ENCODE measurements around the gene FAM193A.
"Not testable (repeated sequence)": the region's sequence is repeated elsewhere in the genome, so short reads cannot be mapped to it uniquely, and the experiment has no call there.

FAM193A gene

DNA sequence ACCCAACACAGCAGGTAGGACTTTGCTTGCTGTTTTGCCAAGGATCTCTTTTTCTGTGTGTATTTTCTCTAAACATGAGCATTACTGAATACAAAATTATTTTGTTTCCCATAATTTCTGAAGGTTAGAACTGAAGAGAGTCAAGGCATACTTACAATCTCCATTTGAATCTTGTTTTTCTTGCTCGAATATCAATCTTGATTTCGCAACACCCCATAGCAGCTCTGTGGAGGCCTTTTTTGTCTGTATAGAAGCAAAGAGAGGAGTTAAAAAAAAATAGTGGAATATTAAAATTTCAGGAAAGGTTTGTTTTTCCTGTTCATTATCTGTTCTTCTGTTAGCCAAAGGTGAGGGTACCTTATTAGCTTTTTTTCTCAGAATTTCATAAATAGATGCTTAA, 126.8 kb downstream of the FAM193A start:
- DNase-seq, result no peak

DNA sequence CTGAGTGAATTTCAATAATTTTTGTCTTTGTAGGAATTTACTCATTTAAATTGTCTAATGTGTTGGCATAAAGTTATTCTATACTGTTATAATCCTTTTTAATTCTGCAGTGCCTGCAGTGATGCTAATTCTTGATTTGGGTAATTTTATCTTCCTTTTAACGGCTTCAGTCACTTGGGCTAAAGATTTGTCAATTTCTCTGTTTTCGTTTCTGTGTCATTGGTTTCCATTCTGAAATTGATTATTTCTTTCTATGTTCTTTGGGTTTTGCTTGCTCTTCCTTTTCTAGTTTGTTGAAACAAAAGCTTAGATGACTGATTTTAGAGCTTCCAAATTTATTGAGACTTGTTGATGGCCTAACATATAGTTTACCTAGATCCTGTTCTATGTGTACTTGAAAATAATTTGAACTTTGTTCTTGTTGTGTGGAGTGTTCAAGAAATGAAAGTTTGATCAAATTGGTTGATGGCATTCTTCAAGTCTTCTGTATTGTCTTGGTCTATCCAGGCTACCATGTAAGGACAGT, 130.3 kb downstream of the FAM193A start:
- no peak for DNase-seq

DNA sequence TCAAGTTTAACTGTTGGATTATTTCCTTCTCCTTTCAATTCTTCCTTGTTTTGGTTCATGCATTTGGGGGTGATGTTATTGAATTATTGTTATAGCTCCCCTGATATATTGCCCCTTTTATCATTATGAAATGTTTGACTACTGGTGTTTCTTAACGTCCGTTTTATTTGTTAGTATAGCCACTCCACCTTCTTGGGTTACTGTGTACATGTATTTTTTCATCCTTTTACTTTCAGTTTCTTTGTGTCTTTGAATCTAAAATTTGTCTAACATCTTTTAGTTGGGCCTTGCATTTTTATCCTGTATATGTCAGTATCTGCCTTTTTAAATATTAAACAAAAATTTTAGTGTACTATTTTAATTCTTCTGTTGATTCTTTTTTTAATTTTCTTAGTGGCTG, 131.0 kb downstream of the FAM193A start:
- DNase-seq, result no peak

DNA sequence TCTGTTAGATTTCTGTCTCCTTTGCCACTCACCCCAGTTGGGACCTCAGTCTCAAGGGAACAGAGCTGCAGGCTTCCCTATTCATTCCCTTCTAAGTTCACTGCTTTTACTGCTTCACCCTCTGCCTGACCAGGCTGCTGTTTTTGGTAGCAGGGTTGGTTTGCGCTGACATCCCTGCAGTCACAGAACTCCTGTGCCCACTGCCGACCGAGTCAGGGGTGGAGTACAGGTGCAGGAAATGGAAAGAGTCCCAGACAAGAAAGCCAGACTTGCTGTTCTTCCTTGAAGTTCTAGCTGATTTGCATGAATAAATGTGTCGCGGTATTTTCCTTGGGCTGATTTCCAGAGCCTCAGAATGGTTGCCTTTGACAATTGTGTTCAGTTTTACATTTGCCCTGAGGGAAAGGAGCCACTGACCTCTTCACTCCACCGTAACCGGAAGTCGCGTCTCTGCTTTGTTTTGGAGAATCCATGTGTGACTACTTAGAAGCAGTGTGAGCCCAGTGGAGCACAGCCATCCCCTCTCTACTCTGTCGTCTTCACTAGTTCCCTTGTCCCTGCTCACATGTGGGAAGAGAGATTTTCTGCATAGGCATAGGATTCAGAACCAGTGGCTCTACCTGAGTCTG, 134.9 kb downstream of the FAM193A start:
- no peak for DNase-seq

DNA sequence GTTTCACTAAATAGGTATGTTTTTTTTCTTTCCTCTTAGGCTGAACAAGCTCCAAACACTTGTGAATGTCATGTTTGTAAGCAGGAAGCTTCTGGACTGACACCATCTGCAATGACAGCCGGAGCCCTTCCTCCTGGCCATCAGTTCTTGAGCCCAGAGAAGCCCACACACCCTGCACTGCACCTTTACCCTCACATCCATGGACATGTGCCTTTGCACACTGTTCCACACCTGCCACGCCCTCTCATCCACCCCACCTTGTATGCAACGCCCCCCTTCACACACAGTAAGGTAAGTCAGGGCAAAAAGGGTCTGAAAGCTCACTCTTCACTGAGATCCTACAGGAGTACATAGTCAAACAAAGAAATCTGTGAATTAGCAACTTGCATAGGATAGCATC, 135.6 kb downstream of the FAM193A start:
- no peak for DNase-seq

GRCh38 chr4:2672700-2673099, 136.3 kb downstream of the FAM193A start:
- DNase-seq, result no peak

- DNase-seq, result no peak
Measured at GRCh38 chr4:2673157-2673556, 136.7 kb downstream of the FAM193A start.

GRCh38 chr4:2679762-2680161, 143.3 kb downstream of the FAM193A start:
- not testable (repeated sequence) for DNase-seq

- no peak for DNase-seq
Measured at GRCh38 chr4:2684486-2684885, 148.0 kb downstream of the FAM193A start.

DNA sequence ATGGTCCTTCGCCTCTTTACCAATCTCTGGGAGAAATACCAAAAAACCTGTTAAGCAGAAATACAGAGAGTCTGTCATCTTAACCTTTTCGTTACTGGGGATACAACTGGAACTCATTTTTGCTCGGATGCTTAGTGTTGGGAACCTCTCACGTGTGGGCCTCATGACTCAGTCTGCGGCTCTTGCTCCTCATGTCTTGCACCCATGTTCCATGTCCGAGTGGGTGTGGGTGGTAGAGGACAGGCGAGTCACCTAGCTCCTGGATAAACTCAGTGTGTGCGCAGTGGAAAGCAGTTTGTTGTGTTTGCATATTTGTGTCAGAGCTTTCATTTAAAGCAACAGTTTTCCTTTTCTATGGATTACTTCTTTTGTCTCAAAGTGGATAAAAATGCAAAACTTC, 149.1 kb downstream of the FAM193A start:
- DNase-seq, result no peak

DNA sequence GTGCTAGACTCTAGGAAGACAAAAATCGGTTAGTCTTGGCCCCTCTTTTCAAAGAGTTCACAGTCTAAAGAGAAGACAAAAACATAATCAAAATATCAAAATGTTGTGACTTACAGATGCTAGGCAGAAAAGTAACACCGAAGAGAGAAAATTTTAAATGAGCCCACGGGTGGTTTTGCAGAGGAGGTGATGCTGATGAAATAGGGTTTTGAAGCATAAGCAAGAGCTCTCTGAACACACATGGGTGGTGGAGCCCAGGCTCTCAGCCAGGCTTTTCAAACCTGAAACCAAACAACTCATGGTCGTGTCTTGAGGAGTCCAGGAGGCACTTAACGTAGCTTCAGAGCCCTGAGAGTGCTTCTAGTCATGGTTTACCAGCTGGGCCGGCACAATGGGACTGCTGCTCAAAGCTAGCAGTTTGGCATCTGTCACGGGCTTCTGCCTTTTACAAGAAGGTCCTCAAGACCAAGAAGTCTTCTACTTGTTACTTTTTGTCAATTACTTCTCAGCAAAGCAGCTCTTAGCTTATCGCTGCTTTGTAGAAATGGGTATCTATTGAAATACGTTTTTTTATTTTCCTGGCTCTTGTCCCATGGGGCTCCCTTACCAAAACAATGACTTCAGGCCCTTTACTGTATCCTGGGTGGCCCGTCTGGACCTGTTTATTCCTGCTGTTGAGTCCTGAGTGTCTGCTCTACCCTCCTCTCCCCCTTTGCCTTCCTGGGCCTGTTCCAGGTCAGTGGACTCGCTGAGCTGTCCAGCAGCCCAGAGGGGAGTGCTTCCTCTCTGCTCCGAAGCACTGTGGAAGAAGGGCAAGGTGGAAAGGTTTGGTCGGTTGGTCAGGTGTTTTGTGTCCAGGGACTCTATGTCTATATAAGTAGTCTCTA, 150.2 kb downstream of the FAM193A start:
- no peak for DNase-seq

- DNase-seq, result no peak
Measured at GRCh38 chr4:2688281-2688680, 151.8 kb downstream of the FAM193A start.

DNA sequence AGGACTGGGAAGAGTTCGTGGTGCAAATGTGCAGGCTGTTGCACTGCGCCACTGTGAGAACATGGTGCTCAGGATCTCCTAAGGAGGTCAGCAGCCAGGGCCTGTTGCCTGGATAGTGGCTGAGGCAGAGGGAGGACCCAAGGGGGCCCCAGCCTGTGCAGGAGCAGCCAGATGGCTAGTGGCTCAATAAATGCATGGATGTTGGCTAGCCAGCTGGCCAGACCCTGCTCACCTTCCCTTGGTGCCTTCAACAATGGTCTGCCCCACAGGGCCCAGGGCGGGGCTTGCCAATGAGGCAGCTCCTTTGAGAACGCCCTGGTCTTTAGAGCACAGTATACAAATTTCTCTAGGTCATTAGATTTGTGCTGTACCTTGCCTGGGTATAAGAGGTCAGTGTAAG, 152.2 kb downstream of the FAM193A start:
- DNase-seq, result no peak

- DNase-seq, result no peak
Measured at GRCh38 chr4:2689114-2689513, 152.7 kb downstream of the FAM193A start.

DNA sequence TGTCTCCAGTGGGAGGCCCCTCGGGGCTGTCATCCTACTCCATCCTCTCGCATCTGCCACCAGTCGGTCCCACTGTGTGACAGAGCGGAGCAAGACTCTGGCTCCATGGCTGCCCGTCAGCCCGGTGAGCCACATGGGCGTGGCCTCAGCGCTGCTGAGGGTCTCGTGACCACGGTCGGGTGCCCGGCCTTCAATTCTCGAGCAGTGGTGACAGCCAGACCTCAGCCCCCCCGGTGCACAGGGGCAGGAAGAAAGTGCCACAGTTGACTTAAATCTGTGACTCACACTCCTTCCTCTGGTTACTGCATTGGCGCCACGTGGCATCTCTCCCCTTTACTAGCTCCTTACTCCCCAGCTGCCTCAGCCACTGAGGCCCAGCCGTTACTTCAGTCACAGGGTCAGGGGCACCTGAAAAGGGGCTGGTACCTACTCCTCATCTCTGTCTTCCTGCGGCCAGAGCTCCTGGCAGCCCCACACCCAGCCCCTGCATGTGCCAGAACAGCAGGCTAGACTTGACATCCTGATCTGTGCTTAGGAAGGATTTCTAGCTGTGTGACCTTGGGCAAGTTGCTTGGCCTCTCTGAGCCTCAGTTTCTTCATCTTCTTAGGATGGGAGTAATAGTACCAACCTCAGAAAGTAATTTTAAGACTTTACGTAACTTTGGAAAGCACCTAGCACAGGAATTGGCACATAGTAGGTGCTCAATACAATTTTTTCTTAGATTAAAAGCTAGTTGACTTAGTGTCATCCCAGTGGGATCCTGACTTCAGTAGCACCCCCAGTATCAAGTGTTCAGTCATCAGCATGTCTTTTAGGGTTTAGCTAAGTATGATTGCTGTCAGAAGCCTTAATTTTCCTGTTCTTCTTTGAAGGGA, 153.6 kb downstream of the FAM193A start:
- DNase-seq, result no peak

DNA sequence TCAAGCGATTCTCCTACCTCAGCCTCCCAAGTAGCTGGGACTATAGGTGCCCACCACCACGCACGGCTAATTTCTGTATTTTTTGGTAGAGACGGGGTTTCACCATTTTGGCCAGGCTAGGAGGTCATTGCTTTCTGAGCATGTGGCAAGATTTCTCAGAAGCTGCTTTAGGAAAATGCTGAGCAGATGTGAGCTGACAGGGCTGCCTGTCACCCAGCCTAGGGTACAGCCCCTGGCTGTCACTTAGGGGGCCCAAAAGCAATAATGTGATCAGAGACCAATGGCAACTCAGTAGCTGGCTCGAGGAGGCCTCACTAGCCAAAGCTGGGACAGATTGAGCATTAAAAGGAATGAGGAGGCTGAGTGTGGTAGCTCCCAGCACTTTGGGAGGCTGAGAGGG, 154.9 kb downstream of the FAM193A start:
- DNase-seq, result no peak

DNA sequence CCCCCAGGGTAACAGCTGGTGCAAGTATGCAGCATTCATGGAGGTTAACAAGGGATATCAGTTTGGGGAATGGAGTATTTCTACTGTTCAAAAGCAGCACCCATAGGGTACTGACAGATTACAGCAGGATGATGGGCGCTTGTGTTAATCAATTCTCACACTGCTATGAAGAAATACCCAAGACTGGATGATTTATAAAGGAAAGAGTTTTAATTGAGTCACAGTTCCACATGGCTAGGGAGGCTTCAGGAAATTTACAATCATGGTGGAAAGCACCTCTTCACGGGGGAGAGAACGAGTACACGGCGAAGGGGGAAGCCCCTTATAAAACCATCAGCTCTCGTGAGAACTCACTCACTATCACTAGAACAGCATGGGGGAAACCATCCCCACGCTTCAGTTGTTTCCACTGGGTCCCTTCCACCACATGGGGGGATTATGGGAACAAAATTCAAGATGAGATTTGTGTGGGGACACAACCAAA, 155.5 kb downstream of the FAM193A start:
- no peak for DNase-seq

GRCh38 chr4:2694691-2695090, 158.2 kb downstream of the FAM193A start:
- no peak for DNase-seq

DNA sequence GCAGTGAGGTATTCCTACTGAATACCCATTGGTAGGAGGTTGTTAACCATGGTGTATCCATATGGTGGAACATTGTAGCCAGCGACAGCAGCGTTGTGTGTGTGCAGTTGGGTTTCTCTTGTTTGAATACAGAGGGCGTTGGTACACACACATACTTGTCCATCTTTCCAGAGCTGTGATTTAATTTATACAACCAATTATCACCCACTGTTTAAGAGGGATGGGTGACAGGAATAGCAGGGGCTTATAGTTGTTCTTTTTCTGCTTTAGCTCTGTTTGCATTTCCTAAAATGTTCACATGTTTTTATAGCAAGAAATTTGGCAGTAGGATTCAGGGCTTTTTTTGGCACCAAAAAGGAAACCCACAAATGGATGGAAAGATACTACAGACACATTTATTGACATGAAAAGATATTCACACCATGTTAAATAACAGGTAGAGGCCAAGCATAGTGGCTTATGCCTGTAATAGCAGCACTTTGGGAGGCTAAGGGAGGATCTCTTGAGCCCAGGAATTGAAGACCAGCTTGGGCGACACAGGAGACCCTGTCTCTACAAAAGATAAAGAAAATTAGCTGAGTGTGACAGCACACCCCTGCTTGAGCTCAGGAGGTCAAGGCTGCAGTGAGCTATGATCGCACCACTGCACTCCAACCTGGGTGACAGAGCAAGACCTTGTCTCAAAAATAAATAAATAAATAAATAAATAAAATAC, 159.1 kb downstream of the FAM193A start:
- DNase-seq, result no peak

- no peak for DNase-seq
Measured at GRCh38 chr4:2696423-2696822, 160.0 kb downstream of the FAM193A start.

DNA sequence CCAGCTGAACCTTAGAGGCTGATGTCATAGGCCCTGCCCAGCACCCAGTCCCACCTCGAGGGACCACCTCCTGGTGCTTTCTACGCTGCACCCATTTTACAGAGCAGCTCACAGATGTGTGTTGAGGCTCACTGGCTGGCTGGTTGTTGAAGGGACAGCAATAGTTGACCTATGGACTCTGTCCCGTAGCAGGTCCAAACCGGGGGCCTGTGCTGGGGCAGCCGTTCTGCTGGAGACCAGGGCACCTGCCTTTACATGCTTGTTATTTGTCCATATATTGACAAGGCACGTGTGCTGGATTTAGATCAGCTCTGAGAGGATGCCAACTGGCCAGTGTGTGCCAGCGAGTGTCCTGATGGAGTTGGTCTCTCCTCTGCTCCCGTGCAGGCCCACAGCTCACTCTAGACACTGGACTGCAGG, 161.6 kb downstream of the FAM193A start:
- DNase-seq, result no peak

GRCh38 chr4:2698504-2698903, 162.1 kb downstream of the FAM193A start:
- no peak for DNase-seq
